Jurkat, Clone E6-1 (cell line): ENCODE measurements around the gene PHPT1.

Experiments used
- DNase-seq: peaks from one replicate; pipeline ENCODE4 v3.0.0-alpha.2; 2011; ENCODE audit warnings: low read depth, low spot score
- H3K4me3 ChIP-seq: 2 replicates; pipeline ENCODE4 v1.5.1; 2011; ENCODE audit warnings: mild to moderate bottlenecking, low read length, control low read depth, moderate library complexity

Gene PHPT1

GRCh38 chr9:136820971-136821825 lies 28.0 kb upstream of the PHPT1 start:
- no peak for DNase-seq
- no peak overlapping the region for H3K4me3 ChIP-seq

- no peak for DNase-seq
Observed at GRCh38 chr9:136821826-136822544, 27.2 kb upstream of the PHPT1 start.

DNA sequence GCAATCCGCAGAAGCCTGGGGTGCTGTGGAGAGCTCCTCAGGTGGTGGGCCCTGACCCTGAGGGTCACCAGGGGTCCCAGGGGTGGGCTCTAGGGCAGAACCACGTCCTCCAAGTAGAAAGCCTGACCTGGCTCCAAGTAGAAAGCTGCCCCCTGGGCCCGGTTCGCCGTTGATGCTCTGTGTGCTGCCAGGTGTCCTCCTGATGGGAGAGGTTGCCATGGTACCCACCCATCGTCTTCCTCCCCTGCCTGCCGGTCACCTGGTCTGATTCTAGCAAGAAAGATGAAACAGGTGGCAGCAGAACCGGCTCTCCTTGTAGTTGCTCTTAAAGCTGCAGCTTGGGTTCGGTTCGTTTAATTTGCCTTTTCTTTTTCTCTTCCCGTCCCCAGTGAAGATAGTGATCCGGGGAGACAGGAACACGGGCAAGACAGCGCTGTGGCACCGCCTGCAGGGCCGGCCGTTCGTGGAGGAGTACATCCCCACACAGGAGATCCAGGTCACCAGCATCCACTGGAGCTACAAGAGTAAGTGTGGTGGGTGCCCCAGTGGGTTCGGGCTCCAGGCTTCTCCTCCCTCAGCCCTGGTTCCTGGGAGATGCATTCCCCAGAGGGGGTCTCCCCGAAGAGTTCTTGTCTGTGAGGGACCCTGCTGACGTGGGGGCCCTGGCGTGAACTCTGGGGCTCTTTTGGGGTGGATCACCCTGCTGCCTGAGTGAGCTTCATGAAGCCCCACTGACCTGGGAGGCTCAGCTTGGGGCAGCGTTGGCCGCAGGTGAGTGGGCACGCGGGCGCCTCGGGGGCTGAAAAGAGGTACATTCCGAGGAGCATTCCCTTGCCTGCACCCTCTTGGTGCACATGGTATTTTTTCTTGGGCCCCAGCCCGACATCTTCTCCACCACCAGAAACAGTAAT lies 25.8 kb upstream of the PHPT1 start:
- no peak overlapping the region for H3K4me3 ChIP-seq
- no peak for DNase-seq

More at GRCh38 chr9:136821826-136822544, 27.2 kb upstream of the PHPT1 start:
- H3K4me3 ChIP-seq: no peak overlapping the region

DNA sequence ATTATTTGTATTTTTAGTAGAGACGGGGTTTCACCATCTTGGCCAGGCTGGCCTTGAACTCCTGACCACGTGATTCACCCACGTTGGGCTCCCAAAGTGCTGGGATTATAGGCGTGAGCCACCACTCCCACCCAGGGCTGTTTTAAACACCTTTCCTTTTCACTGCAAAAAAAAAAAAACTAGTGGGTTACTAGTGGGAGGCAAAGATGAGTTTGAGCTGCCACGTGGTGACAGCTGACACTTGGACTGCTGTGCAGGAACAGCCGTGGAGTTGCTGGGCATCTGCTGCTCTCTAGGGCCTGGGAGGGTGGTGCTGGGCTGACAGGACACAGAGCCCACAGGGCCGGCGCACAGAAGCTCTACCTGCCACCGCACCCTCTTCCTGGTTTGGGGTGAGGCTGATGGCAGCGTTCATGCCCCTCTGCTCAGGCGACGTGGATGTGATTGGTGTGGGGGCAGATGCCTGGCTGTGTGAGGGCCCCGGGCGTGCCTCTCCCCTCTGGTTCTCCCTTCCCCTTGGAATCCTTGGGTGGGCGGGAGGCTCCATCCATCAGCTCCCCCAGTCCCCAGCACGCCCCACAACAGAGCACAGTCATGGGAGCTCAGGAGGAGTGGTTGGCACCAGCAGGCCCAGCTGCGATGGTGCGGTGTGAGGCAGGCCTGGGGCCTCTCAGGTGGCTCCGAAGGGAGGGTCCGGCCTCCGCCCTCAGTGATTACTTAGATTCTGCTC lies 24.5 kb upstream of the PHPT1 start:
- no peak overlapping the region for H3K4me3 ChIP-seq
- DNase-seq: no peak

GRCh38 chr9:136825295-136826187 lies 23.7 kb upstream of the PHPT1 start:
- H3K4me3 ChIP-seq: no peak overlapping the region
- DNase-seq: no peak

DNA sequence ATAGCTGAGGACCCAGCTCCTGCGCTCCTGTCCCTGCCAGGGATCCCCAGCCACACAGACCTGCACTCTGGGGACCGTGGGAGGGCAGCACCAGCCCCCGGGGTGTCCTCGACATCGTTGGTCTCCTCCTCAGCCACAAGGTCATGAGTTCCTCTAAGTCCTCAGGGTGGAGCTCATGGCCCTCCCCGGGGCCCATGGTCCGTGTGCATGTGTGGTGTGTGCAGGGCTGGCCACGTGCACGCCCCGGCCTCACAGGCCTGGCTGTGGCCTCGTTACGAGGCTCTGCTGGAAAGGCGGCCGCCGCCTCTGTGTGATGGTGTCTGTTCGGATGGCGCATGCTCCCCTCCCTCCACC lies 23.0 kb upstream of the PHPT1 start:
- no peak for DNase-seq
- no peak overlapping the region for H3K4me3 ChIP-seq

- DNase-seq: no peak
Observed at GRCh38 chr9:136826703-136827582, 22.3 kb upstream of the PHPT1 start.

DNA sequence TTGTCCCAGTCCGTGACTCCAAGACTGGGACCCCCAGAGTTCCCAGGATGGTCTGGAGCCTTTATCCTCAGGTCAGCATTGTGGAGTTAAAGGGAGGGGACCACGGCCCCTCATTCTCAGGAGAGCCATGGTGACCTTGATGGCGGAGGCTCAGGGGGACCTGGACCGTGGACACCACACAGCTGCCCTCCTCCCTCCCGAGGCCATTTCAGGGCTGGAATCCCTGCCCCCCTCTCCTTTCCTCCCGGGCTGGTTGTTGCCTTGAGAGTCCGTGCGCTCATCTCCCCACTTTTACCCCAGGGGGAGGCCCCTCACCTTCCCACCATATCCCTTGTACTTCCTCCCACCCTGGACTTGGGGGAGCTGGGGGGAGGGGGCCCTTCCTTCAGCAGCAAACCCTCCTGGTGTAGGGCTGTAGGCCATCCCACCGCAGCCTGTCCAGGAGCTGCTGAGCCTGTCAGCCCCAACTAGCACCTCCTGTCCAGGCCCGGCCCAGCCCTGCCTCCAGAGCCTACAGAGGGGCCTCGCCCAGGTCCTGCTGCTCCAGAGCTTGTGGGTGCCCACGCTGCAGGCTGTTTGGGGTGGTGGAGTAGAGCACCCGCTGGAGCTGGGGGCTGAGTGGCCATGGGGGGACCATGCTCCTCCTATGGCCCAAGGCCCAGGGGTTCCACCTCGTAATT lies 21.3 kb upstream of the PHPT1 start:
- H3K4me3 ChIP-seq: no peak overlapping the region
- no peak for DNase-seq

More at GRCh38 chr9:136826703-136827582, 22.3 kb upstream of the PHPT1 start:
- H3K4me3 ChIP-seq: no peak overlapping the region

GRCh38 chr9:136828474-136829140 lies 20.6 kb upstream of the PHPT1 start:
- no peak for DNase-seq
- H3K4me3 ChIP-seq: no peak overlapping the region

DNA sequence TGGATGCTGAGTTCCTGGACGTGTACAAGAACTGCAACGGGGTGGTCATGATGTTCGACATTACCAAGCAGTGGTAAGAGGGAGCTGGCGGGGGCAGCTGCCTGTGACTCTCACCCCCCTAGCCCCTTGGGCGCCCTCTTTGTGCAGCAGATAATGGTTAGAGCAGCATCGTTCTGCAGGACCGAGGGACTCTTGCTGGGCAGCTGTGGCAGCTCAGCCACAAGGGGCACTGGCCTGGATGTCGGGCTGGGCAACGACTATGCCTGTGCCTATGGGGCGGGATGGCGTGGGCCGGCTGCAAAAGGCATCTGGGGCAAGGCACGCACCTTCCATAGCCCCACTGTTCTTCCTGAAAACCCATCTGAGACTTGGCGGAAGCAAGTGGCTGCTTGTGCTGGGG lies 19.8 kb upstream of the PHPT1 start:
- no peak overlapping the region for H3K4me3 ChIP-seq
- DNase-seq: no peak

DNA sequence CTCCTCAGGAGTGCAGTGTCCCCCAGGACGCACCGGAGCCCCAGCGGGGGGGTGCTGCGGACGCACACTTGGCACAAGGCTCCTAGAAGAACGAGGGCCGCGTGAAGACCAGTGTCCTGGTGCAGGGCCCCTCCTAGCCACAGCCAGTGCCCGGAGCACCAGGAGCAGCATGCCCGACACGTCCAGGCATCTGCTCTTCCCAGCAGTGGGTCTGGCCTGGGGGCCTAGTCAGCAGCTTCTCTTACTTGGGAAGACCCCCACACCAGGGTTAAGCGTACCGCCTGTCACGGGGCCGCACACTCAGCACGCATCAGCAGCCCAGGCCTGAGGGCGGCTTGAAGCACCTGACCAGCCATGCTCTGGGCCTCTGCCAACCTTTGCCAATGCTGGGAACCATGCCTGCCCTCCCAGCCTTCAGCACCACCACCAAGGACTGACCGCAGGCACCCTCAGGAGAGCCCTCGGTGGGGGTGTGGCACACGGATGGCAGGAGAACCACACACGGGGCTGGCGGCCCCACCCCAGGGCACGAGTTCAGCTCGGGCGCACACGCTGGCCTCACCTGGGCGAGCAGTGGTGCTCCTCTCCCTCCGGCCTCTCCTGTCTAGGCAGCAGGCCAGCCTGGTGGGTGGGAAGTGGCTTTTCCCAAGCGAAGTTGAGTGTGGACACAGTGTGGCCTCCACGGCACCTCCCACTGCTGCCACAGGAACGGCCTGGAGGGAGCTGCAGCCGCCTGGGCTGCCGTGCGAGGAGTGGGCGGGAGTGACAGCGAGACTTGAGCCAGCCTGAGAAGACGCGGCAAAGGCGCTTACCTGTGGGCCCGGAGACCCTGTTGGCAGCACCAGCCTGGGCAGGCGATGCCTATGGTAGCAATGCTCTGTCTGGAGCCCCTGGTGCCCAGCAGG lies 19.0 kb upstream of the PHPT1 start:
- DNase-seq: no peak
- no peak overlapping the region for H3K4me3 ChIP-seq

- H3K4me3 ChIP-seq: no peak overlapping the region
- no peak for DNase-seq
Observed at GRCh38 chr9:136831002-136831719, 18.0 kb upstream of the PHPT1 start.

DNA sequence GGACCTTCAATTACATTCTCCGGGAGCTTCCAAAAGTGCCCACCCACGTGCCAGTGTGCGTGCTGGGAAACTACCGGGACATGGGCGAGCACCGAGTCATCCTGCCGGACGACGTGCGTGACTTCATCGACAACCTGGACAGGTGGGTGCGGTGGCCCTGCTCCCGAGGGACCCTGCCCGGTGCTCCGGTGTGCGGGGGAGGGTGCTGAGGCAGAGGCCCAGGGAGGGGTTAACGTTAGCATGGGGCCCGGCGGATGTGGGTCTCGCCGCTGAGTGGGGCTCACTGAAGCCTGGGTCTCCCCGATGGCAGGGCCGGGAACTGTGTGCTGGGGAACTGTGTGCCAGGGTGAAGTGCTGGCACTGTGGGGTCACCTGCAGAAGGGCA lies 17.5 kb upstream of the PHPT1 start:
- no peak for DNase-seq
- H3K4me3 ChIP-seq: no peak overlapping the region

DNA sequence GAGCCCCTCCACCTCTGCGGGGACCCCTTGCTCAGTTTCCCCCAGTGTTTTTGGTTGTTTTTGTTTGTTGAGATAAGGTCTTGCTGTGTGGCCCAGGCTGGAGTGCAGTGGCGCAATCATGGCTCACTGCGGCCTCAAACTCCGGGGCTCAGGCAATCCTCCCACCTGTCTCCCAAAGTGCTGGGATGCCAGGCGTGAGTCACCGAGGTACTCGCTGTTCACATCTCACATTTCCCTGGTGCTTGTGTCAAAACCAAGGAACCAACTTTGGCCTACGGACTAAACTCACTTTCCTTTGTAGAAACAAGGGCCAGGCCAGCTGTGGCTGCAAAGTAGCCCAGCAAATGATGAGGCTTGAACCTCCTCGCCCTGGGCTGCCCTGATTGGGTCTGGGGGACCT lies 16.6 kb upstream of the PHPT1 start:
- no peak for DNase-seq
- no peak overlapping the region for H3K4me3 ChIP-seq
